GM23338 (cell line): ENCODE data around the gene EXOC6.

ENCODE experiments used
- EZH2 ChIP-seq: fragments of 200-600 bp; sonication (generic); IDR thresholded peaks from one replicate; pipeline ENCODE4 v1.8.0; 2017; ENCODE audit warnings: antibody characterized with exemption, mild to moderate bottlenecking, low read depth; ENCODE audit not compliant: unreplicated experiment
- TF ChIP-seq, protein P1 (sequence below), 2 experiments: fragments of 200-600 bp in 1 of 2; sonication (generic) in 1 of 2; conservative IDR thresholded peaks; 2 replicates each; pipeline versions ENCODE4 v1.5.1 to v1.6.1; 2016 to 2017; ENCODE audit warnings: antibody characterized with exemption in 2 of 2, low read depth in 2 of 2, mild to moderate bottlenecking in 2 of 2, moderate library complexity in 1 of 2

DNA sequence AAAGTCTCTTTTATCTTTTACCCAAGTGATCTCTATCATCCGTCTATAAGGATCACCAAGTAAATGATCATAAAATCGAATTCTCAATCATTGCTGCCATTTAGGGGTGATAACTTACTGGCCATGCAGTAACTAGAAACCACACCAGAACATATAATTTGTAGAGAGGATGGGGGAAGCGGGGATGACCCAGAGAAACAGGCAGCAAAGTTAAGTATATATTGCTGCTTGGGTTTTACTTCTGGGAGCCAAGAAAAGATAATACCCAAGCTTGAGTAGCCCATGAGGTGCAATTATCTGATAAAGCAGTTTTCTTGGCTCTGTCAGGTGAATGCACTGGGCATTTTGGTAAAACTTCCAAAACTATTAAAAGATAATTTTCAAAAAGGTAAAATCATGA lies 18.9 kb downstream of the EXOC6 start:
- TF ChIP-seq, protein P1, sequence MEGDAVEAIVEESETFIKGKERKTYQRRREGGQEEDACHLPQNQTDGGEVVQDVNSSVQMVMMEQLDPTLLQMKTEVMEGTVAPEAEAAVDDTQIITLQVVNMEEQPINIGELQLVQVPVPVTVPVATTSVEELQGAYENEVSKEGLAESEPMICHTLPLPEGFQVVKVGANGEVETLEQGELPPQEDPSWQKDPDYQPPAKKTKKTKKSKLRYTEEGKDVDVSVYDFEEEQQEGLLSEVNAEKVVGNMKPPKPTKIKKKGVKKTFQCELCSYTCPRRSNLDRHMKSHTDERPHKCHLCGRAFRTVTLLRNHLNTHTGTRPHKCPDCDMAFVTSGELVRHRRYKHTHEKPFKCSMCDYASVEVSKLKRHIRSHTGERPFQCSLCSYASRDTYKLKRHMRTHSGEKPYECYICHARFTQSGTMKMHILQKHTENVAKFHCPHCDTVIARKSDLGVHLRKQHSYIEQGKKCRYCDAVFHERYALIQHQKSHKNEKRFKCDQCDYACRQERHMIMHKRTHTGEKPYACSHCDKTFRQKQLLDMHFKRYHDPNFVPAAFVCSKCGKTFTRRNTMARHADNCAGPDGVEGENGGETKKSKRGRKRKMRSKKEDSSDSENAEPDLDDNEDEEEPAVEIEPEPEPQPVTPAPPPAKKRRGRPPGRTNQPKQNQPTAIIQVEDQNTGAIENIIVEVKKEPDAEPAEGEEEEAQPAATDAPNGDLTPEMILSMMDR (conservative IDR thresholded peaks at IDR 0.05; ENCODE audit: low read depth in 2 of 2) = no peak
- TF ChIP-seq EZH2 = no peak
